DMS79 (cell line): ENCODE data around the gene FLVCR2.

Experiments used
- DNase-seq: peaks from one replicate; lab custom pipeline; 2025; lab: John Stamatoyannopoulos, UW

FLVCR2 gene

GRCh38 chr14:75554482-75554881, 23.9 kb upstream of the FLVCR2 start:
- no peak for DNase-seq

GRCh38 chr14:75558440-75558839, 20.0 kb upstream of the FLVCR2 start:
- DNase-seq, result no peak

- DNase-seq, result no peak
Observed at GRCh38 chr14:75559045-75559444, 19.4 kb upstream of the FLVCR2 start.

GRCh38 chr14:75559451-75560222, 18.8 kb upstream of the FLVCR2 start:
- peak; percentile 68 for DNase-seq

- DNase-seq, result peak; percentile 80
Observed at GRCh38 chr14:75561013-75561432, 17.4 kb upstream of the FLVCR2 start.

- no peak for DNase-seq
Observed at GRCh38 chr14:75562089-75562488, 16.3 kb upstream of the FLVCR2 start.

- DNase-seq, result no peak
Observed at GRCh38 chr14:75562489-75562888, 15.9 kb upstream of the FLVCR2 start.

GRCh38 chr14:75563931-75564330, 14.5 kb upstream of the FLVCR2 start:
- peak; percentile 91 for DNase-seq

- DNase-seq, result no peak
Observed at GRCh38 chr14:75565056-75565455, 13.4 kb upstream of the FLVCR2 start.

GRCh38 chr14:75566321-75566720, 12.1 kb upstream of the FLVCR2 start:
- DNase-seq, result no peak

- DNase-seq, result no peak
Observed at GRCh38 chr14:75566752-75567151, 11.7 kb upstream of the FLVCR2 start.

- no peak for DNase-seq
Observed at GRCh38 chr14:75568140-75568539, 10.3 kb upstream of the FLVCR2 start.

GRCh38 chr14:75568791-75569190, 9.6 kb upstream of the FLVCR2 start:
- no peak for DNase-seq

GRCh38 chr14:75570797-75571196, 7.6 kb upstream of the FLVCR2 start:
- DNase-seq, result no peak

- no peak for DNase-seq
Observed at GRCh38 chr14:75572104-75572503, 6.3 kb upstream of the FLVCR2 start.

GRCh38 chr14:75577090-75577489, 1.3 kb upstream of the FLVCR2 start:
- DNase-seq, result no peak

- DNase-seq, result peak; percentile 78
Observed at GRCh38 chr14:75577729-75578101, 705 bp upstream of the FLVCR2 start.

- peak; percentile 51 for DNase-seq
Observed at GRCh38 chr14:75578786-75579337, 442 bp downstream of the FLVCR2 start.

GRCh38 chr14:75579338-75579864, 981 bp downstream of the FLVCR2 start:
- DNase-seq, result no peak

GRCh38 chr14:75579882-75580281, 1.5 kb downstream of the FLVCR2 start:
- DNase-seq, result no peak

- no peak for DNase-seq
Observed at GRCh38 chr14:75587388-75587787, 9.0 kb downstream of the FLVCR2 start.

- DNase-seq, result no peak
Observed at GRCh38 chr14:75589931-75590330, 11.5 kb downstream of the FLVCR2 start.

- no peak for DNase-seq
Observed at GRCh38 chr14:75591331-75591946, 13.0 kb downstream of the FLVCR2 start.
